Stimulated activated CD8-positive, alpha-beta memory T cell treated with anti-CD3 and anti-CD28 coated beads, Interleukin-7, amount 100 ng/mL, for 4 hours (primary cell): ENCODE measurements around the gene SRMS.

Experiments used
- DNase-seq, 2 donors: peaks; one replicate each; pipeline ENCODE4 v3.0.0-alpha.2; 2020; ENCODE audit warnings: low read depth in 2 of 2

SRMS gene

DNA sequence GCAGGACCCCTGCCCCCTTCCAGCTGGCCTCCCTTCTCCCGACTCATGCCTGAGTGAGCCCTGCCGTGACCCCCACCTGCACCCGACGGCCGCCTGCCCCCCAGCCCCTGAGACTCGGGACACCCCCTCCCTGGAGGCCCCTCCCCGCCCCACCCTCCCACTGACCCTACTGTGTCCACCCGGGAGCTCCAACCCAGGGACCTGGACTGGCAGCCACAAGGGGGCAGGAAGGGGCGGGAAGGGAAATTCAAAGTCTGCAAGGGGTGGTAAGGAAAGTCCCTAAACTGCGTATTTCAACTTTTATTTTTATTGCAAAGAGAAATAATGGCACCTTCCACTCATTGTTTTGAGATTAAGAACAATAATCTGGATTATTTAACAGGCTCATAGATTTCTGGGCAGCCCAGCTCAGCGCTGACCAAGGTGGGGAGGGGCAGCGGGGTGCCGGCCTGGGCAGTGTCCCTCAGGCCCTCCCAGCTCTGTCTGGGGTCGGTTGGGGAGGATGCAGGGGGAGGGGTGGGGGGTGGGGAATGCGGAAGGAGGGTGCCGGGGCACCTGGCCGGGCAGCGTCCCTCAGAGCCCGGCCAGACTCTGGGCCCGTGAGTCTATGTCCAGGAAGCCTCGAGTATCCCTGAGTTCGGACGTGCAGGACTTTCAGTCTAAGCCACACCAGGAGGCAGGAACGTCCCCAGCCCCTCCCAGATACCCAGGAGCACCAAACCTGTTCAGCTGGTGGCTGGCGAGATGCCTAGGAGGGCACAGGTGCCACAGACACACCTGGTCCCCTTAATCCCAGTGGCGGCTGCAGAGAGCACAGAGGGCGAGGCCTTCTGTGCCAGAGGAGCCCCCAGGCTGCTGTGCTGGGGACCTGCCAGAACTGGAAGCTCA, 9.1 kb downstream of the SRMS start:
- no peak for DNase-seq

DNA sequence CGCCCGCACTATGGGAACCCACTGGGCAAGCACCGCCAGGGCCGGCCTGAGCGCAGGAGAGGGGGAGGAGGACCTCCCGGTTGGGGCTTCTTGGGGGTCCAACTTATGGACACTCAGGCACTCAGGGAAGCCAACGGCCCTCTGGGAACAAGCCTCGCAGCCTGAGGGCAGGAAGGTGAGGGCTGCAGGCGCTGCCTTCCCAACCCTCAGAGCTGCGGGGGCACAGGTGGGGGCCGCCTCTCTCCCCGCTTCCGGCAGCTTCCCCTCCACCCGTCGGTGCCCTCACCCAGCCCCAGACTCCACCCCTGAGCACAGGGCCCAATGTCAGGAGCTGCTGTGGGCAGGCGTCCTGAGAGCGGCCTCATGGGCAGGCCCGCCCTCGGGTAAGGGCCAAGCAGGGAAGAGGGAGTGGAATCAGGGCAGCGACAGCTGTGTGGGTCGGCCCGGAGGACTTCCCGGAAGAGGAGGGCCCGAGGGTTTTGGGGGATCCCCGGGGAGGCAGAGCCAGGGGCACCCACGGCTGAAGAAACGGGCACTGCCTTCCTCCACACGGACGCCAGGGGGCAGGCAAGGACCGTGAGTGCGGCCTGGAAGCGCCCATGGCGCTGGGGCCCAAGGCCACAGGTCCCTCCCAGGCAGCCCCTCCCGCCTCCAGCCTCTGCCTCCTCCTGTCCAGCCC, 9.9 kb downstream of the SRMS start:
- peak; percentile 87 for DNase-seq

DNA sequence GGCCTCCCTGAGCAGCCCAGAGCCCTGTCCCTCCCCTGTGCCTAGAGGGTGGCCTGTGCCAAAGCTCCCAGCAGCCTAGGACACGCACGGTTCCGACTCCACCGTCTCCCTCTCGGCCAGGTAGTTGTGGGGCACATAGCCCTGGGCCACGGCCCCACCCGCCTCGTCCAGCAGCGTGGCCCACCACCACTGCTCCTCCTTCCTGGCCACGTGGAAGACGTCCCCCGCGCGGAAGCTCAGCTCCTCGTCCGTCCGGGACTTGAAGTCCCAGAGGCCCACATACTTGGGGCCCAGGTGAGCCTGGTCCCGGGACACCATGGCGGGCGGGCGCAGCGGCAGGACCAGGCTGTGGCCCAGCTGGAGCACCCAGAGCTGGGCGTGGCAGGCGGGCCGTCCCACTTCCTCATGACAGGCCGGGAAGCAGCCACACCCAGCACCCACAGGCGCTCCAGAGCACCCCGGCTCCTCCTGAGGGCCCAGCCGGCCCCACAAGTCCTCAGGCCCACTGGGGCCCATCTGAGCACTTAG, 10.5 kb downstream of the SRMS start, which contains the start of gene PTK6:
Gene PTK6, minus strand, starts transcription at position 380 of the 528 bp plus-strand sequence. Its CDS starts 62 bp downstream, at position 318.
- DNase-seq = no peak

DNA sequence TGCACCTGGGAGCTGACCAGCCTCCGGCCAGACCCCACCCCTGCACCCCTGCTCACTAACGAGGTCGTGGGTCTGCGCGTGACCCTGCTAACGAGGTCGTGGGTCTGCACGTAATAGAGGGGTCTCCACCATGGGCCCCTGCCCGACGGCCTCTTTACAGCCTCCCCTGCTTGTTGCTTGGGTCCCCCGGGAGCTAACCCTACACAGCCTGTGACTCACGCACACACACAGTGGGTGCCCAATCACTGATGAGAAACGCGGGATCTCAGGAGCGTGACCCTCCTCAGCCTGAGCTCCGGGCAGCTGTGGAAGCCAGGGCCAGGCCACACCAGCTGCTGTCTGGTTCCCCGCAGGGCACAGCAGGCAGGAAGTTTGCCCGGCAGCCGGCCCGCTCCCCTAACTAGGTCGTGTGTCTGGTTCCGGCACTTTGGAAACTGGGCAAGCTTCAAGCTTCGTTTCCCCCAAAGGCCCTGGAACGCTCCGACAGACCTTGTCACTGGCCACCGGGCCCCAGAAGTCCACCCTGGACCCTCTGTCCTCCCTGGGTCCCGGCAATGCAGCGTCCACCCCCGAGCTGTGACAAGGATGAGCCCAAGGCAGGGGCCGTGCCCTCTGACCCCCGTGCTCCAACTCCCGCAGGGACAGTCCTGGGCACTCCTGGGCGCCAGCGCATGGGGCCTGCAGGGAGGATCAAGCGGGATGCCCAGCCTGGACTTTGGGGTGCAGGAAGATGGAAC, 11.1 kb downstream of the SRMS start:
- no peak for DNase-seq

DNA sequence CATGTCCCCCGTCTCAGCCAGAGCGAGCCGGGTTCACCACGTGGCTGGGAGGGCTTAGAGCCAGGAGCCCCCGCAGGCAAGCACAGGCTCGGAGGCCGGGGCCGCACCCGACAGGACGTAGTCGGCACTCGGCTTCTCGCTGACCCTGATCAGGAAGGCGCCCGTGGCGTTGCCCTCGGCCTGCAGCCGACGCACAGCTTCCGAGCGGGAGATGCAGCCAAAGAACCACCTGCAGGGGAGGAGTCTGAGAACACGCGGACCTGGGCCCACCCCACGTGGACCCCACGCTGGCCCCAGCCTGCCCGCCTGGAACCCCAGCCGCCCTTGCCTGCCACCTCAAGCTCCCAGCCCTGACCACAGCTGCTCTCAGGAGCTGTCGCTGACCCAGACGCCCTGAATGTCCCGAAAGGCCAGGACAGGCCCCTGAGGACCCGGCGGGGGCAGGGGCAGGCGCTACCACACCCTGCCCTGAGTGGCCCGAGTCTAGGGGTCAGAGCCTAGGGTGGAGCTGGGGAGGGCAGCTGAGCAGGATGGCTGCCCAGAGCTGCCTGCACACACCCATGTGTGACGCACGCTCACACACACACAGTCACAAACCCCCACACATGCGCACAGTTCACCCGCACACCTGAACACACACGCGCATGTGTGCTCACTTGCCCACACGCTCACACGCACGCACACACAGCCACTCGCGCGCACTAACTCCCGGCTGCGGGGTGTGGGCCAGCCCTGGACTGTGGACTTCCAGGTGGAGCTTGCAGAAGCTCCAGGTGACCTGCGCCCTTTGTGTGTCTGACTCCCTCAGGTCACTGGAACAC, 12.5 kb downstream of the SRMS start:
- no peak for DNase-seq

DNA sequence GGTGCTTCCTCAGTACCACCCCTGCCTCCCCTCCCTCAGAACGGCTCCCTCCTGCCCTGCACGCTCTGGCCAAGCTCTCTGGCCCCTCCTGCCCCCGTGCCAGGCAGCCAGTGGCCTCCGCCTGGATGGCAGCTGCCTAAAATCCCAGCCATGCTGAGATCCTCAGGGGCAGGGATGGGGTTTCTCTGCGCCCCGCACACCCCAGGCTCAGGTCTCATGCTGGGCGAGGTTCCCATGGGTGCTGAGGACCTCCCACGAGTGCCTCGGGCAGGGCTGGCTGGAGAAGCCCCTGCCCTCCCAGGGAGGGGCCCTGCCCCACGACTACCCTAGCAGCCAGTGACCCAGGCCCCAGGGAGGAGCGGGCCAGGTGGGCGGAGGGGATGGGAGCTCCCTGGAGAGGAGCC, 13.1 kb downstream of the SRMS start:
- DNase-seq = no peak

DNA sequence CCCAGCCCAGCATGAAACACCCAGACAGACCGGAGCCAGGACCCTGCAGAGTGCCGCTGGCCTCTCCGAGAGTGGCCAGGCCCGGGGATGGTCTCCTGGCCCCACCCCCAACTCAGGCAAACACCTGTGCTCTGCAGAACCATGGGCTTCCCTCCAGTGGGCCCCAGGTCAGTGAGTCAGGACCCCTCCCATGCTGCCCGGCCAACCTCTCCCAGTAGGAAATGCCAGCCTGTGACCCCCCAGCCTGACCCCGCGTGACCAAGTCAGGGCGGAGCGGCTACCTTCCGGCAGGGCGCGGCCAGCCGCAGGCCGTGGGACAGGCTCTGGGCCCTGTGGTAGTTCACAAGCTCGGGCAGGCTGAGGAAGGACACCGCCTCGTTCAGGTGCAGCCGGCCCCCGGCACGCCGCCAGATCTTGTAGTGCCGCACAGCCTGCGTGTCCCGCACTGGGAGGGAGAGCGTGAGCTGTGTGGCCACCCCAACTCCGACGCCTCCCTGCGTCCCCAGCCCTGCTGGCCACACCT, 13.6 kb downstream of the SRMS start:
- no peak for DNase-seq

DNA sequence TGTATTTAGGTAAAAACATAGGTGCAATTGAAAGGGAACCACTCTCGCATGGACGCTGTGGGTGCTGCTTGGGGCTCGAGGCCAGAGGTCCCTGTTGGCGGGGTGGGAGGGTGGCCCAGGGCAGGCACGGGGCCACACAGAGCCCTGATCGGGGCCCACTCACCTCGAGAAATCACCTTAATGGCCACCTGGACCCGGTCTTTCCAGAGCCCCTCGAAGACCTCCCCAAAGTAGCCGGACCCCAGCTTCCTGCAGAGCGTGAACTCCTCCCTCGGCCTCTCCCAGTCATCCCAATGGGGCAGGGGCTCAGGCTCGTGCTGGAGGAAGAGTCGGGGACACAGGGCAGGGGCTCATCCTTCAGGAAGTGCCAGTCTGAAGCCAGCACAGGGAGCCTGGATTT, 14.2 kb downstream of the SRMS start:
- DNase-seq = no peak

DNA sequence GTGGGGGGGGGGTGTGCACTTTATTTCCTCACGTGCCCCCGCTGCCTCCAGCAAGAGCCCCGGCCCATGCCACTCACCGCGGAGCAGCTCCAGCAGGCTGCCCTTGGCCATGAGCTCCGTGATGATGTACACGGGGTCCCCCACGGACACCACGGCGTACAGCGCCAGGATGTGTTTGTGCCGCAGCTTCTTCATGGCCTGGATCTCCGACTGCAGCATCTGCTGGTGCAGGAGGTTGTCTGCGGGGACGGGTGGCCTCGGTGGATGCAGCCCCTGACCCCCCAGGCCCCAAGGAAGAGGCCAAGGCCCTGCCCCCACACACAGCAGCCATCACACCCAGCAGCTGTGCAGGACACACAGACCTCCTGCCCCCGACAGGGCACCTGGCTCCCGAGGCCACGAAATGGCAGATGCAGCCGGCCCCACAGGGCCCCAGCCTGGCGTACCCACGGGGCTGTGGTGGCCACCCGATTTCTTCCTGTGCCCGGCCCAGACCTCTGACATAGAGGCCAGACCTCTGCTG, 15.0 kb downstream of the SRMS start:
- no peak for DNase-seq

DNA sequence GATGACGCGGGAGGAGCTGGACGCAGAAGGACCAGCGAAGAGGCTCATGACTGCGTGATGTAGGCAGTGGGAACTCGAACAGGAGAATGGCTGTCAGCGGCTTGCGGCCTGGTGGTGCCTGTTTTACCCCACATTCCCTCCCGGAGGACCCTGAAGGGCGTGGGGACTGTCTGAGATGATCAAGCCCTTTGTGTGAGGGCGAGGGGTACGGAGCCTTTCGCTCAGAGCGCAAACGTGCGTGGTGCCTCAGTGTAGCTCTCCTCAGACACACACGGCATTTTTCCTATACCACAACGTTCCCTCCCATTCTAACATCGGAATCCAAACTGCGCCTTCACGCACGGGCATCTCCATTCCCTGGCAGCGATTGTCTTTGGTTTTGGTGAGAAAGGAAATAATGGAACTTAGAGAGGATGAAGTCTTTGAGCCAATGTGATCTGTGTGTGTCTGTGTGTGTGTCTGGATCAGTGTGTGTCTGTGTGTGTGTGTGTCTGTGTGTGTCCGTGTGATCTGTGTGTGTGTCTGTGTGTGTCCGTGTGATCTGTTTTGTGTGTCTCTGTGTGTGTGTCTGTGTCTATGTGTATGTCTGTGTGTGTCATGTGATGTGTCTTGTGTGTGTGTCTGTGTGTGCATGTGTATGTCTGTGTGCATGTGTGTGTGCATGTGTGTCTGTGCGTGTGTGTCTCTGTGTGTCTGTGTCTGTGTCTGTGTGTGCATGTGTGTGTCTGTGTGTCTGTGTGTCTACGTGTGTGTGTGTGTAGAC, 15.7 kb downstream of the SRMS start:
- no peak for DNase-seq

DNA sequence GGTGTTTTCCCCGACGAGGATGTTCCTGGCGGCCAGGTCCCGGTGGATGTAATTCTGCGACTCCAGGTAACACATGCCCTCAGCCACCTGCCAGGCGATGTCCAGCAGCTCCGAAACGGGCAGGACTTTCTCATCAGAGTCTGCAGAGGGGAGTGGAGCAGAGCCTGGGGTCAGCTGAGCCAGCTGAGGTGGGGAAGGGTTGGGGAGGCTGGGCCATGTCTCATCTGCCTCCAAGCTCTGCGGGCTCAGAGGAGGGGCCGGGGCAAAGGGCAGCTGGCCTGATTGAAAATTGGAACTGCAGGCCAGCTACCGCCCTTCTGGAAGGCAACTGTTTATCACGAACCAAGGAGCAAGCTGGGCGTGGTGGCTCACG, 16.8 kb downstream of the SRMS start:
- no peak for DNase-seq

DNA sequence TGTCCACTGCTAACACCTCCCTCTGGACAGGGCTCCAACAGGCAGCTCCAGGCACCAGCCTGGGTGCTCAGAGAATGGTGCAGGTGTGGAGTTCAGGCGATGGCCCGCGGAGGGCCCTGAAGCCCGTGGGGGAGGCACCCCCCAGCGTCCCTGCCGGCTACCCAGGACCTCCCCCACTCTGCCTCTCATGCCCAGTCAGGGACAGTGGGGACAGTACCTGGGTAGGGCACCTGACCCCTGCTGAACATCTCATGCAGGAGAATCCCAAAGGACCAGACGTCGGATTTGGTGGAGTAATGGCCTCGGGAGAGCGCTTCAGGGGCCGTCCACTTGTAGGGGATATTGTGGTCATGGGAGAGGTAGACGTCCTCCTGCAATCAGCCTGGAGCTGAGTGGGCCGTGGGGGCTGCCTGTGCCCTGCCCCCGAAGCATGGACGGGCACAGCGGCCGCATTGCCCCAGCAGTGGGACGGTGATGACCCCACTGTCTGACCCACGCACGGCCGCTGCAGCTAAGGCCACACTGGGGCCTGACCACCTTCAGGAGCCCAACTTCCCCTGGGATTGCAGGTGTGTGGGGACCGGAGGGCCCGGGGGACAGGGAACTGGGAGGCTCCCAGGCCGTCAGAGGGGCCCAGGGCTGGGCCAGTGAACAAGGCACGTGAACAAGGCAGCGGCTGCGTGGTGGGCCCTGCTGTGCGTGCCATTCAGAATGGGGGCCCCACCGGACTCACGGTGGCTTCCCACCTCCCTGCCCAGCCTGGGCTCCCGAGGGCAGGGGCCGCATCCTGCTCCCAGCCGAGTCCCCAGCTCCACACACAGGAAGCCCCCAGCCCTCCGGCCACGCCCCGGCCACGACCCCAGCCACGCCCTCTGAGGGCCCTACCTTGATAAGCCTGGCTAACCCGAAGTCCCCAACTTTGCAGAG, 17.4 kb downstream of the SRMS start:
- no peak for DNase-seq

DNA sequence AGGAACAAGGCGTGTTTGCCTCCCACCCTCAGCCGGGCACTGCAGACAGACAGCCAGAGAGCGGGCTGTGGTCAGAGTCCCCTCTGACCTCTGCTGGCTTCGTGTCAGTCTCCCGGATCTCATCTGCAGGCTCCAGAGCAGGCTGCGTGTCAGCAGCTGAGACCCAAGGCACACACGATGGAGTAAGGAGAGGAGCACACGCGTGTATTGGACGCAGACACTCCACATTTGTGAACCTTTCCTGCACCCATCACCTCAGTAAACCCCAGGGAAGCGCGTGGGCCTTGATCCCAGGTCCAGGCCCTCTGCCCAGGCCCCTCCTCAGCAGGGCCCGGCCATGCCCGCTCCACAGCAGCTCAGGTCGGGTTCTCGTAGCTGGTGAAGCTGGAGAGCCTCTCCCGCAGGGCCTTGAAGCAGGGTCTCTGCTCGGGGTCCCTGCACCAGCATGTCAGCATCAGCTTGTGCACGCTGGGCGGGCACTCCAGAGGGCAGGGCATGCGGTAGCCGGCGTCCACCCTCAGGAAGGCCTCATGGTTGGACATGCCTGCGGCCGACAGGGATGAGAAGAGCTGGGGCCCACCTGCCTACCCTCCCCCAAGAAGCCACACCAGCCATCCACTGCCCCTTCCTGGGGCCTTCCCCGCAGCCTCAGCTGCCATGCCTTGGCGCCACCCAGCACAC, 18.2 kb downstream of the SRMS start:
- DNase-seq = no peak

DNA sequence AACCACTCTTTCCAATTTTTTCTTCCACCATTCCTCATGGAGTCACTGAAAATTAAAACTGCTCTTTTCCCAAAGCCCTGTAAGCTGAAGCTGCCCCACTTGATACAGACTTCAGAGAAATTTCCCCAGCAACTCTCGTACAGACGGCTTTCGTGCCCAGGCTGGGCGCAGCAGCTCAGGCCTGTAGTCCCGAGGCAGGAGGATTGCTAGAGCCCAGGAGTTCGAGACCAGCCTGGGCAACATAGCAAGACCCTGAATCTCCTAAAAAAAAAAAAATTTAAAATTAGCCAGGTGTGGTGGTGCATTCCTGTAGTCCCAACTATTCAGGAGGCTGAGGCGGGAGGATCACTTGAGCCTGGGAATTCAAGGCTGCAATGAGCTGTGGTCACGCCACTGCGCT, 20.4 kb downstream of the SRMS start:
- no peak for DNase-seq

DNA sequence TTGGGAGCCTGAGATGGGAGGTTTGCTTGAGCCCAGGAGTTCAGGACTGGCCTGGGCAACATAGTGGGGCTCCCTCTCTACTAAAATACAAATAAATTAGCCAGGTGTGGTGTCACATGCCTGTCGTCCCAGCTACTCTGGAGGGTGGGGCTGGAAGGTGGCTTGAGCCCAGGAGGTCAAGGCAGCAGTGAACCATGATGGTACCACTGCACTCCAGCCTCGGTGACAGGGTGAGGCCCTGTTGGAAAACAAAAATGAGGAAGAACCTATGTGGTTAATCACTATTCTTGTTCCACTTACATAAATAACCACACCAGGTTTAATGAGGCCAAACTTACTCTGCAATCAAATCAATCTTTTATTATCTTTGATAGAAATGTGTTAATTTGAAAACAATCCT, 21.6 kb downstream of the SRMS start:
- no peak for DNase-seq

DNA sequence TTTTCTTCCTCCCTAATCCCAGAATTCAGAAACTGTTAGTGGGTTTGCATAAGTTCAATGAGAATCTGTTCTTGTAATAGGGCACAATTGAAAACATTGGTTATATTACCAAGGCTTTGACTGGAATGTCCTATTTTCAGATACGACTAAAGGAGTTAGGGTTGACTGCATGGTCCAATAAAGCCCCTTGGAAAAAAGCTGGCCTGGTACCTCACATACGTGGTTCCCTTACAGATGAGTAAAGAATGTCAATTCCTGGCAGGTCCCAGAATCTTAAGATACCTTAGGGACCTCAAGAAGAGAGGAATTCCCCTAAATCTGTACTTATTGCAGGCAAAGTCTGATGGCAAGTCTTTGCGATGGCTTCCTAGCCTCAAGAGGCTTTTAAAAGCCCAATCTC, 22.4 kb downstream of the SRMS start:
- DNase-seq = no peak

DNA sequence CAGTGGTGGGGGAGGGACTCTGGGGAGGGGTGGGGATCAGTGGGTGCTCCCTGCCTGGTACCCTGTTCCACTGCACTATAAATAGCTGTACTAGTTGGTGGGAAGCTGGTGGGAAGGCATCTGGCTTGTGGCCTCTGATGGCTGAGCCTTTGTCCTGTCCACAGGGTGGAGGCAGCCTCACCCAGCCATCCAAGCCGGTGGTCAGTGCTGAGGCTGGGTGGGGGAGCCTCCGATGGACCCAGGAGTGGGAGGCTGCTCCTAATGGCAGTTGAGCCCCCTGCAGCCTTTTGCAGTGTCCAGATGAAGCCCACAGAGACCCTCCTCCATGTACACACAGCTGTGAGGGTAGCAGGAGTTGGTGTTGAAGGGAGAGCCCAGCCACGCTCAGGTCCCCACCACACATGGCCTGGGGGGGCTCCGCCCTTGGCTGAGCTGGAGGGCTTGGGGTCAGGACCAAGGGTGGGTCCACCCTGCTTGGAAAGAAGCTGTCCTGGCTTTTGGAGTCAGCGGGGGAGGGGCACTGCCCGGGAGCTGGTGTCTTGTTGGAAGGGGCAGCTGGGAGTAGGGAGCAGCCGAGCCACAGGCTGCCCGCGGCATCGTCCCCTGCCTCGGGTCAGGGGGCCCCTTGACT, 24.5 kb downstream of the SRMS start:
- DNase-seq = no peak
